ENCODE results near the gene CEMIP. TPM values are rescaled to one million over a fixed set of nuclear protein-coding genes. Genes with fewer than 3 reads are reported as not detected.
A peak's percentile ranks its signal among the peaks of the same experiment; 100 is the strongest.

CEMIP gene
- total RNA-seq, 1 donor from 2014 or later, result 5.3 TPM

- FAIRE-seq (no peak), DNase-seq (ENCODE audit: low read depth) (peak; percentile 17)
- no peak for TF ChIP-seq CTCF (IDR thresholded peaks at IDR 0.05; ENCODE audit: insufficient read depth, low read length, severe bottlenecking)
- peaks cover 3% of the 10 kb centered on the region for H3K36me3 ChIP-seq (ENCODE audit: control insufficient read depth, insufficient read depth, low read length)
- H3K4me3 ChIP-seq (ENCODE audit: low read depth, low read length), result peak overlapping the region; percentile 88
- H3K27me3 ChIP-seq (ENCODE audit: control insufficient read depth, insufficient read depth, low read length), result no peaks in the 10 kb centered on the region
These were observed 221.0 kb downstream of the CEMIP start for GRCh38 chr15:81000144-81000623.

- DNase-seq (ENCODE audit: low read depth) (peak; percentile 81), FAIRE-seq (no peak)
- H3K27me3 ChIP-seq (ENCODE audit: control insufficient read depth, insufficient read depth, low read length), result no peaks in the 10 kb centered on the region
- no peak for TF ChIP-seq CTCF (IDR thresholded peaks at IDR 0.05; ENCODE audit: insufficient read depth, low read length, severe bottlenecking)
- peaks cover 3% of the 10 kb centered on the region for H3K36me3 ChIP-seq (ENCODE audit: control insufficient read depth, insufficient read depth, low read length)
- peak within 1 kb of the TSS; percentile 88 for H3K4me3 ChIP-seq (ENCODE audit: low read depth, low read length)
These were observed 221.5 kb downstream of the CEMIP start, which contains the start of gene TLNRD1 for GRCh38 chr15:81000624-81001151. TSS of gene TLNRD1 (plus strand) at chr15:81000923. CDS start at chr15:81002272, 1,349 bp downstream.

Other genes starting within 250 kb of the CEMIP start
- gene ABHD17C, start 84.1 kb upstream of the CEMIP start, total RNA-seq, result 25.9 and 30.5 TPM in 2 replicates
- gene MESD, start 210.4 kb downstream of the CEMIP start, total RNA-seq, result 23.9 and 24.7 TPM in 2 replicates
- 7.3 and 7.4 TPM in 2 replicates for gene TLNRD1, start 221.6 kb downstream of the CEMIP start, total RNA-seq

Data from bronchial epithelial cell (primary cell).